DND-41 (cell line): ENCODE results near the gene ANAPC5.

Experiments used
- EZH2 ChIP-seq: IDR thresholded peaks from 3 replicates; pipeline ENCODE4 v1.6.1; 2012; ENCODE audit warnings: borderline replicate concordance, low read depth, mild to moderate bottlenecking, moderate library complexity, low read length, inconsistent platforms; ENCODE audit not compliant: severe bottlenecking
- TF ChIP-seq, protein P1 (sequence below): IDR thresholded peaks from 2 replicates; pipeline ENCODE4 v1.5.1; 2012; ENCODE audit warnings: borderline replicate concordance, low read length, moderate library complexity, mild to moderate bottlenecking; ENCODE audit not compliant: poor library complexity, severe bottlenecking; ENCODE audit errors: extremely low read depth

DNA sequence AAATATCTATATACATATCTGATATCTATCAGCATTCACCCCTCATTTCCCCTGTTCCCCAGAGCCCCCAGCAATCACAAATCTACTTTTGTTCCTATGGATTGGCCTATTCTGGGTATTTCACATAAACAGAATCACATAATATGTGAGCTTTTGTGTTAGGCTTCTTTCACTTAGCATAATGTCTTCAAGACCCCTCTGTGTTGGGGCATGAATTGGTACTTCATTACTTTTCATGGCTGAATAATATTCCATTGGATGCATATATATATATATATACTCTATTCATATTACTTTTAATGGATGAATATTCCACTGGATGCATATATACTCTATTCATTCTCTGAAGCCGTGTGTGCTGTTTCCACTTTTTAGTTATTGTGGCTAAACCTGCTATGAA is 84.4 kb downstream of the ANAPC5 start:
- TF ChIP-seq, protein P1, sequence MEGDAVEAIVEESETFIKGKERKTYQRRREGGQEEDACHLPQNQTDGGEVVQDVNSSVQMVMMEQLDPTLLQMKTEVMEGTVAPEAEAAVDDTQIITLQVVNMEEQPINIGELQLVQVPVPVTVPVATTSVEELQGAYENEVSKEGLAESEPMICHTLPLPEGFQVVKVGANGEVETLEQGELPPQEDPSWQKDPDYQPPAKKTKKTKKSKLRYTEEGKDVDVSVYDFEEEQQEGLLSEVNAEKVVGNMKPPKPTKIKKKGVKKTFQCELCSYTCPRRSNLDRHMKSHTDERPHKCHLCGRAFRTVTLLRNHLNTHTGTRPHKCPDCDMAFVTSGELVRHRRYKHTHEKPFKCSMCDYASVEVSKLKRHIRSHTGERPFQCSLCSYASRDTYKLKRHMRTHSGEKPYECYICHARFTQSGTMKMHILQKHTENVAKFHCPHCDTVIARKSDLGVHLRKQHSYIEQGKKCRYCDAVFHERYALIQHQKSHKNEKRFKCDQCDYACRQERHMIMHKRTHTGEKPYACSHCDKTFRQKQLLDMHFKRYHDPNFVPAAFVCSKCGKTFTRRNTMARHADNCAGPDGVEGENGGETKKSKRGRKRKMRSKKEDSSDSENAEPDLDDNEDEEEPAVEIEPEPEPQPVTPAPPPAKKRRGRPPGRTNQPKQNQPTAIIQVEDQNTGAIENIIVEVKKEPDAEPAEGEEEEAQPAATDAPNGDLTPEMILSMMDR: no peak
- TF ChIP-seq EZH2: no peak
